H4 (cell line): Measurements from ENCODE around the gene TMEM266. TPM values are rescaled to one million over a fixed set of nuclear protein-coding genes. Genes with fewer than 3 reads are reported as not detected.
A peak's percentile ranks its signal among the peaks of the same experiment; 100 is the strongest.

Experiments used
- DNase-seq: peaks from one replicate; pipeline ENCODE4 v3.0.0-alpha.2; 2015; ENCODE audit warnings: low spot score
- total RNA-seq: library from RNA; depleted of rRNA; stranded (reverse); fragments of >200 nt; shearing (Covaris generic); gene quantifications from 2 replicates; pipeline ENCODE4 v1.2.3, GENCODE V29; 2014

TMEM266 gene
- total RNA-seq, 1 experiment from 2014 or later, result 0.19 TPM

DNA sequence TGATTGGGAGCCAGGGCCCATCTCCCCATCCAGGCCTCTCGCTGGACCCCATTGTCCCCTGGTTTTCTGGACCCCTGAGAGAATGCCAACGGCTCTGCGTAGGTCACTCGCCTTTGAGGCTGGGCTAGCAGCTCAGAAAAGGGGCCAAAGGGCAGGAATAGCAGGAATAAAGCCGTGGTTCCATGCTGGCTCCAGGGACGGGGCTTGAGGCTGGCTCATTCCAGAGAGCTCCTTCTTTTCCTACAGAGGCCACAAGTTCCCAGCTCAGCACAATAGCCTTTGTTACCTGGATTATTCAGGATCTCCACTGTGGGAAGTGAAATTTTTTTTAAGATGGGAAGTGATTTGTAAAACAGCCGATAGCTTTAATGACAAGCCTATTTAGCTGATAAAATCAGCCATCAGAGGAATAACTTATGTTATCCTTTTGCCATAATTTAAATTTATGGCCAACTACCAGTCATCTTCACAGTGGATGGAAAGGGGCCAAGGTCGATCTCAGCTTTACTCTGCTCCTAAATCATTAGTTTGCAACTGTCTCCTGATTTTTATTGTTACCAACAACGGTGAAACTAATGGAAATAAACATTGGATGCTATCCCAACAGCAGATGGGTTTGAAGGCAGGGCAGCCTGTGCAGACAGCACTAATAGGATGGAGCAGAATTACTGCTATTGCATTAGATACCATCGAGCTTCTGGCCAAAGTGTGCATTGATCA, 124.3 kb downstream of the TMEM266 start:
- DNase-seq, result no peak

DNA sequence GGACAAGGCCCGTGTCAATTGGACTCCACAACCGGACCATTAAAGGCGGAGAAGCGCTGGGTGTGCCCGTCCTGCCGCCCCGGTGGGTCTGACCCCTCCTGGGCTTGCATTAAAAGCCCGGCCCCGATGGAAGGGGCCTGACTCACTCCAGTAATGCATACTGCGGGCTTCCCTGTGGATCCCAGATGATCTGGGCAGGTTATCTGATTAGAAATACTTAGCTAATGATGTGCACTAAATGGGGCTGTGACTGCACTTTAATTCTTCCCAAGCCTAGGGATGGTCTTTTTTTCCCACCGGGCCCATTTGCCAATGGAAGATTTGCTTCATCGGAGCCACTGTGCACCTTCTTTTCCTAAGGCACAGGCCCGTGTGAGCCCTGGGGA, 124.9 kb downstream of the TMEM266 start:
- DNase-seq, result no peak

DNA sequence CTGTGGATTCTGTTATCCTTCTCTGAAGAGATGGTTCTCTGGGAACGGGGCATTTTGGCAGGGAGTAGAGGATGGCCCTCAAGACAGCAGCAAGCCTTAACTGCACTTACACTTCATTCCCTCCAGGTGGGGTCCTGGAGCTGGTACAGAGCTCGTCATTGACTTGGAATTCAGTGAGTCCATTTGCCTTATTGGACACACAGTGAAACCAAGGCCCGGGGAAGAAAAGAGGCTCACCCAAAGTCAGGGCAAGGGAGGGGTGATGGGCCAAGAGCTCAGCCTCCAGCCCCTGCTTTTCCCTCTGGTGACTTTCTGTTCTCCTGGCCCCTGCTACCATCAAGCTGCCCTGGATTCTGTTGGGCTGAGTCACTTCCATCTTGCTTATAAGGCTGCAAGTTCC, 125.9 kb downstream of the TMEM266 start:
- peak; percentile 76 for DNase-seq

DNA sequence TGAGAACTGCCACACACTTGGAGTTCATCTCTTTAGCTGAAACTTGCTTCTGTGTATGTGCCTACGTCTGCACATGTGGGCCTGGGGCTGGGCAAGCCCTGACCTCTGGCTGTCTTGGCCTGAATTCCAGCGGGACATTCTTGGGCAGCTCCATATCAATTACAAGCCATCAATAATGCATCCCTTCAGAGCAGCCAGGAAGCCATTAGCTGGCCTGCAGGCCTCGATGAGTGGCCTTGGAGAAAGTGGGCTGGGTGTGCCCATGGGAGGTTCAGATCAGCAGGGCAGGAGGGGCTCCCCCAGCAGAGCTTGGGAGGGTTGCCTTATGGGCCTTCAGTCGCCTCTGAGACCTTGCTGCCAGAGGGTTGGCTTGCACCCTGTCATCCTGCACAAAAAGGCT, 127.4 kb downstream of the TMEM266 start:
- no peak for DNase-seq

DNA sequence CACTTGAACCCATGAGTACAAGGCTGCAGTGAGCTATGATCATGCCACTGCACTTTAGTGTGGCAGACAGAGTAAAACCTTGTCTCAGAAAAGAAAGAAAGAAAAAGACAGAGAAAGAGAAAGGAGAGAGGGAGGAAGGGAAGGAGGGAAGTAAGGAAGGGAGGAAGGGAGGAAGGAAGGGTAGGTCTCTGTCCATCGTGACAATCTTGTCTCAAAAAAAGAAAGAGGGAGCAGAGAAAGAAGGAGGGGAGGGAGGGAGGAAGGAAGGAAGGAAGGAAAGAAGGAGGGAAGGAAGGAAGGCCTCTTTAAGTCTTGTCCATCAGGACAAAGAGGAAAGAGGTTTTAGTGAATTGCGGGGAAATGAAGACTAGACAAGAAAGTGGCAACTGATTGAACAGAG, 129.3 kb downstream of the TMEM266 start:
- no peak for DNase-seq

DNA sequence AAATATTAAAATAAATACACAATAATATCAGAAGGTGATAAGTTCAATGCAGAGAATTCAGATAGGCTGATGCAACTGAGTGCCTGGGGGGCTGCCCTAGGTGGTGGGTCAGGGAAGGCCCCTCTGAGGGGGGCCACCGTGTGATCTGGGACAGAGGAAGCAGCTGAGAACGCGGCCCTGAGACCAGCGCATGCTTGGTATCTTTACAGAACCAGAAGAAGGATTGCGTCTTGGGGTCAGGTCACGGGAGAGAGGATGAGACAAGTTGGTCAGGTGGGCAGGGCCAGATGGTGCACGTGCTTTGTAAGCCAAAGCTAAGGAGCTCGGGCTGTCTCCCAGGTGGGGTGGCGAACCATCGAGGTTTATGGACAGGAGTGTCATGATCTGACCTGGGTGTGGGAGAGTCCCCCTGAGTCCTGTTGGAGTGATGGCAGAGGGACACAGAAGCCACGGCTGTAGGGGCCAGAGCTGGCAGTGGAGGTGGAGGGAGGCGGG, 130.3 kb downstream of the TMEM266 start:
- no peak for DNase-seq

DNA sequence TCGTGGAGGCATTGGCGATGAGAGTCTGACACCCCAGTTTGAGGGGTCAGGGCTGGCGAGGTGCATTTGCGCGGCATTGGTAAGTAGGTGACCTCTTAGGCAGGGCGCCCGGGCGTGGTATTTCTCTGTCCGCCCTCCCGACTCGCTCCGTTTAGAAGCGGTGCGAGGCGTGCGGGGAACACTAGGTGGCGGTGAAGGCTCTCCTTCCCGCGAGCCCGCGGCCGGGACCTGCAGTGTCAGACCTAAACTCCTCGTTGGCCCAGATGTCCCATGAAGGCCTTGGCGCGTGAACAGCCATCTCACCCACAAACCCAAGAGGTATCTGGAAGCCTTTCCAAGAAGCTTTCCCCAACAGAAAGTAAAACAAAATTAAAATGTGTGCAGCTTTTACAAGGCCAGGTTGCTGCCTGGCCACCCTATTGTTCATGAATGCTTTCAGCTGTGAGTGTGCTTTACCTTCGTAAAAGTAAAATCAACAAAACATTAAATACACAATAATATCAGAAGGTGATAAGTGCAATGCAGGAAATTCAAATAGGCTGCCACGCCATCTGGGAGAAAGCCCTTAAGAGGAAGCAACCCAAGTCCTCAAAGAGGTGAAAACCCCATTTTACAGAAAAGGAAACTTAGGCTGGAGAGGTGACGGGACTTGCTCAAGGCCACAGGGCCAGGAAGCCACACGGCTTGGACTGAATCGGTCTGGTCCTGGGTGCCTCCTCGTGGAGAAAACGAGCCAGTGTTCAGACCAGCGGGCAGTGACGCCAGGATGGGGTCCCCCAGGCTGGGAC, 131.2 kb downstream of the TMEM266 start:
- DNase-seq, result peak; percentile 75

DNA sequence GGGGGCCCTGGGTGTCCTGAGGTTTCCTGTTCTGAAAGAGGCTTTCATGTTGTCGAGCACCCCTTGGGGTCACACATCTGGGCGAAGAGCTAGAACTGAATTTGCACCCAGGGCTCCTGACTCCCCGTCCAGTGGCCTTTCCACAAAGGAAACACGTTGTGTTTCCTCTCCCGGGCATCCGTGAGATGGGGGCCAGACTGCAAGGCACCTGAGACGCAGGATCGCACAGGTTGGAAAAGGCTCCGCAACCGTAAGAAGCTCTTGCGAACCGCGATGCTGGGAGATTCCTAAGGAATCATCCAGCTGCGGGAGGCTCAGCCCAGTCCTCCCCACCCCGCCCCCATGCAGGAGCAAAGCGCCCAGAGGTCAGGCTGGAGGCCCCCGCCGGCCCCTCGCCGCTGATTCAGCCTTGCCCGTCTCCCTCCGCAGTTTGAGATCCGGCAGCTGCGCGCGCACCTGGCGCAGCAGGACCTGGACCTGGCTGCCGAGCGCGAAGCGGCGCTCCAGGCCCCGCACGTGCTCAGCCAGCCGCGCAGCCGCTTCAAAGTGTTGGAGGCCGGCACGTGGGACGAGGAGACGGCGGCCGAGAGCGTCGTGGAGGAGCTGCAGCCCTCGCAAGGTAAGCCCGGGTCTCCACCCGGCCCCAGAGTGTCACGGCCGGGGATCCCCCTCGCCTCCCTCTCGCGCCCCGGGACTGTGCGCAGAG, 131.9 kb downstream of the TMEM266 start:
- no peak for DNase-seq

DNA sequence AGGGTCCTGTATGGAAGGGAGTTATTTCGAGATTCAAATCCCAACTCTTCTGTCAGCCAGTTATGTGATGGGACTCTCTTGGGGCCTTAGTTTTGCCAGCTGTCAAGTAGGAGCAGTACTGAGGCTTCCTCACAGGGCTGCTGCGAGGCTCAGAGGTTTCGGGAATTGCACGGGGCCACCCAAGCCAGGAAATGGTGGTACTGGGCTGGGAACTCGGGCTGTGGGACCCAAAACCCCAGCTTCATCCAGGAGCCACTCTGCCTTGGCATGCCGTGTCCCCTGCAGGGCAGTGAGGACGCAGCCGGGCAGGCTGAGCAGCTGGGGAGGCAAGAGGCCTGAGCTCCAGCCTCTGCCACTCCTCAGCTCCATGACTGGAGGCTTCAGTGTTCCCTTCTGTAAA, 132.9 kb downstream of the TMEM266 start:
- DNase-seq, result no peak

DNA sequence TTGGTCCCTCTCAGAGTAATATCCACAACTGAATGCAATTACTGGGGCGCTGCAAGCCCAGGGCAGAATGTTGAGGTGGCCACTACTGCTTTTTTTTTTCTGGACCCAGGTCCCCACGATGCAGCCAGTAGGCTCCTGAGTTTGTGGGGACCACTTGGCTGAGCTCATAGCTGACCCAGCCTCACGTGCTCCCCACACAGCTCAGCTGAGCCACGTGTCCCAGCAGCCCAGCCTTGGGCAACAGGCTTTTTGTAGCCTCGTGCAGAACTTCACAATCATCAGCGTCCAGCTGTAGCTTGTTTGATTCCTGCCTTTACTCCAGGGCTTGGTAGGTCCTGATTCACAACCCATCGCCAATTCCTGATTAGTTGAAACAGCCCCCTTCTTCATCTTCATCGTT, 134.1 kb downstream of the TMEM266 start:
- no peak for DNase-seq

DNA sequence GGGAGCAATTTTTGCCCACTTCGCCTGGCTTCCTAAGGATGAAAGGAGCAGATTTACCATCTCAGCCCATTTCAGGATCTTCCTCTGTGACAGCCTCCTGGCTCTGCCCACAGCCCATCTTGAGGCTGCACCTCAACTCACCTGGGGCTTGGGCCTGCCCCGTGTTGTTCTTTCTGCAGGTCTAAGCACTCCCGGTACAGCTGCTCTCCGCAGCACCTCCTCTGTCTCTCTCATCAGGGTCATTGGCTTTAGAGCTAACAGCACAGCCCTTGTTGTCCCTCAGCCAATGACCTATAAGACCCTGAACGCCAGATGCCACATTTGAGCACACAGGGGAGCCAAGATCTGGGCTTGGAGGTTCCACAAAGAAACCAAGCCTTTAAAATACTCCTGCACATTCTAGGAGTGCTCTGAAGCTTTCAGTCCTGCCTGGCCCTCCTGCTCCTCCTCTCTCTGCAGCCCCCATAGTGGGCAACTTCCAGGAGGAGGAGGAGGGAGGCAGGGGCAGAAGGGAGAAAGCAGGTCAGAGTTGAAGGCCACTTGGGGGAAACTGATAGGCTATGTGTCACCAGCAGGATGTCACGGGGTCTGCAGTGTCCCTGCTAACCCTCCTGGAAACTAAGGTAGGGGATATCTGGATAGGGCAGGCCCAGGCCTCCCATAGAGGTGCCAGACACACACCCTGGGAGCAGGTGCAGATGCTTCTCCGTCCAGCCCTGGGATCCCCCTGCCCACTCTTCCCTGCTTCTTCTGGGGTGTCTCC, 135.9 kb downstream of the TMEM266 start:
- DNase-seq, result no peak

DNA sequence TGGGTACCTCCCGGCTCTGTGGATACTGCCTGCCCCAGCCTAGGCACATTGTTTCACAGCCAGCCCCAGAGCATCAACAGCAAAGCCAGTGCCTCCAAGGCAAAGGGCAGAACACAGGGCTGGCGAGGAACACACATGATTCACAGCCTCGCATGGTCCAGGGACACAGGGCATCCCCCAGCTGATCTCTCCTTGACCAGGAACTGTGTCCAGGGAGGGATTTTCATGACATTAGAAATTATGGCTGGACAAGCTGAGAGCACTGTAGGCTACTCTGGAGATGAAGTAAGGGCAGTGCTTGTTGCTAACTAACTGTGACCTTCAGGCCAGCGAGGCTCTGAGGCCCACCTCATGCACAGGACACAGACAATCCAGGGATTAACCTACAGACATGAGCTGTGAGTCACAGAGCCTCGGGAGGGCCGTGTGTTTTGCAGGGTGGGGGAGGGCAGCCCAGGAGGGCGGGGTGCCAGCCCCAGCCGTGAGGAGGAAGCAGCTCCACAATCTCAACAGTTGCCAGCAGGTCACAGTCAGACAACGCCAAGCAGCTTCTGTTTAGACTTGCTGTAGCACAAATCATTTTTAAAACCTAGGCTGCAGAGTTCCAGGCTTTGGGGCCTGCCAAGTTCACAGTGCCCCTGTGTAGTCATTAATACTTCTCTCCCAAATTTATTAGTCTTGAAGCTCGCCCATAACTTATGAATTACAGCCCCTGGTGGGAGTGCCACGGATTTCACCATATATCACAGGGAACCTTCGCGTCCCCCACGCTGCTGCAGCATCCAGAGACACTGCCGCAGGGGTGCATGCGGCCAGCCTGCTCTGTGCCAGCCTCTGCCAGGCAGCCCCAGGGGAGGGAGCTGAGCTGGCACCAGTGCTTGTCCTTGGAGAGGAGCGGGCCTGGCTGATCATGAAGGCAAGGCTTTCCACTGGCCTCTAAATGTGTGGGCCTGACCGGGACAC, 136.8 kb downstream of the TMEM266 start:
- peak; percentile 81 for DNase-seq

DNA sequence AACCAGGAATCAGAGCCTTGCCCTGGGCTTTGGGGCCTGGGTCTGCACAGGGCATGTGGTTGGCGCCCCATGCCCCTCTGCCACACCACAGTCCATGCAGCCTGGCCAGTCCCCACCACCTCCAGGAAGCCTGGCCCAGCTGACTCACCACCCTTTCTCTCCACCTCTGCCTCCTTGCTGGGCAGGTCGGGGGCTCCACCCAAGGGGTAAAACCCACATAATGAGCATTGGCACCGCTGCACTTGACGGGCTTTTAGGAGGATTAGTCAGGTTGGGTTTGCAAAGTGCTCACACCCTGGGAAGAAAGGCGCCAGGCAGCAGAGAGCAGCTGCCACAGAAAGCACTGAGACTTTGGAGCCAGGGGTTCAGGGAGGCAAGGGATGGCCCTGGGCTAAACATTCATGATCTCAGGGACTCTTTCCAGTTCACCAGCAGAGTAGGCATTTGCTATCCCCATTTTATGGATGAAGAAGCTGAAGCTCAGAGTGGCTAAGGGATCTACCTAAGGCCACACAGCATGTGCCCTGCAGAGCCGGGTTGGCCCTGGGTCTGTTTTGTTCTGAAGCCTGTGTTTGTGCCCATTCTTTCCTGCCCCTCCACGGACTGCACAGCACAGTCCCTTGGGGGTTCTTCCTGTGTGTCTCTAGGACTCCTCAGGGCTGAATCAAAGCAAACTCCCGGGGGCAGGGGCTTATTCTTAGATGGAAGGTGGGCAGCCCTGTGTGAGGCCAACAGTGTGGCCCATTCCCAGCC, 138.1 kb downstream of the TMEM266 start:
- peak; percentile 37 for DNase-seq

DNA sequence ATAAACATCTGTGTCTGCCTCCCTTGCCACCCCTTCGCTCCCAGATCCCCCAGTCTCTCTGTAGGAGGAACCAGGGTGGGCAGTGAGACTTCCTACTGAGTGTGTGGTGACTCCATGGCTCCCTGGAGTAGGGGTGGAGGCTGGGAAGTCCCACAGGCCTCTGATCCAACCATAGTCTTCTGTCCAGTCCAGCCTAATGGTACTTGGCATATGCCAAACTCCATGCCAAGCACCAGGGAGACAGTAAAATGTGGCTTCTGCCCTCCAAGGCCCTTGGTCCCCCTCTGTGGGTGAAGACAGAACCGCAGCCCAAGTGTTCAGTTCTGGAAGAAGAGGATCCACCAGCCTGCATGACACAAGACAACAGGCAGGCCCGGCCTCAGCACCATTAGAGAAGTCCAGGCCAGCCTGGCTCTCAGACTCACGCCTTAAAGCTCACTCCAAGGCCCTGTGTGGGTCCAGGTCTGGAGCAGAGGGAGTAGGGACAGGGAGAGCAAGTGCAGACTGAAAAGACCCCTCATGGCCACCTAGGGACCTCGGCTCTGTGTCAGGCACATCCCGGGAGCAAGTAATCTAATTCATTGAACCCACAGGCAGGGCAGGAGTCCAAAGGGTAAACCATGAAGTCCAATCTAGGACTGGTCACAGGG, 138.8 kb downstream of the TMEM266 start:
- no peak for DNase-seq

DNA sequence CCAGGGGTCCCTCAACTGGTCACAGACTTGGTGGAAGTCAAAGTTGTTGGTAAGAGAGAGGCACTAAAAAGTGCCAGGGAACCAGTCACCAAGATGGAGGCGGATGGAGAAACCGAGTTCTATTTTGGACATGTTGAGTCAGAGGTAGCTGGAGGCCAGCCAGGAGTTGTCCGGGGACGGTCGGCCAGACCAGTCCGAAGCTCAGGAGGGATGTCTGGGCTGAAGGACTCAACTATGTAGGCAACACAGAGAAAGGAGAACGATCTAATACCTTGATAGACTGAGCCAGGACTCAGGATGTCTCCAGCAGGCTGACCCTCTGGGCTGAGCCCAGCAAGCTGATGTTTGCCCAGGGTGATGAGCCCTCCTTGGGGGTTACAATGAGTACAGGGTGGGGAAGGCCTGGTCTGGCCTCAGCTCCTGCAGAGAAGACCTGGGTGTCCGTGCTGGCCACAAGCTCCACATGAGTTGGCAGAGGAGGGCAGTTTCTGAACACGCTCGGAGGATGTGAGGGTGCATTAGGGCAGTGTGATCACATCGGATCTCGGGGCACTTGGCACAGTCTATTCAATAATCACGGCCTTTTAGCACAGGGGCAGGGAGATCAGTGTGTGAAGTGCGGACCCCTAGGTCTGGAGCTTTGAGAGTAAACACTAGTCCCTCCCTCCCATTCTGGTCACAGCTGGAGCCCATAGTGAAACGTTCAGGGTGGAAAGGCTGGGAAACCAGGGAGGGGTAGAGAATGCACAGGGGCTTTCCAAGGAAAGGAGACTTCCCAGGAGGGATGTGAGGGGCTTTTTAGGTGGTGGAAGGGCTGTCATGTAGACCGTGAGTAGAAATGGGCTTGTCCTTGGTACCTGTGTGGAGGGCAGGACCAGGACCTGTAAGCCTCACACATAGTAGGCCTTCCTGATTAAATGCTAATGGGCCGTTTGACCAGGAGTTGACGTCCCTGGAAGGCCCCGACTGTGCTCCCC, 139.6 kb downstream of the TMEM266 start:
- DNase-seq, result no peak

DNA sequence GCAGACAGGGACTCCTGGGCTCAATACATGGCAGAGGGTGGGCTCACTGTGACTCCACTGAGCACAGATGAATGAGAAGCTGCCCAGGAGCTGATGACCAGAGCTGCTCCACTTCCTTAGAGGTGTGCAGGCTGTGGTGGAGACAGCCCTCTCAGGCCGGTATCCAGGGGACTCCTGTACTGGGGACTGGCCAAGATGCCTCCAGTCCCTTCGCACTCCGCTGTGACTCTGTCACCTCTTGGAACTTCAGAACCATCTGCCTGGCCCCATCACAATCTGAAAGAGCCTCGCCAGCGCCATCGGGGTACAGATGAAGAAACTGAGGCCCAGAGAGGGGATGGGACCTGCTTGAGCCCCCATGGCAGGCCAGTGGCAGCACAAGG, 140.3 kb downstream of the TMEM266 start:
- DNase-seq, result no peak

DNA sequence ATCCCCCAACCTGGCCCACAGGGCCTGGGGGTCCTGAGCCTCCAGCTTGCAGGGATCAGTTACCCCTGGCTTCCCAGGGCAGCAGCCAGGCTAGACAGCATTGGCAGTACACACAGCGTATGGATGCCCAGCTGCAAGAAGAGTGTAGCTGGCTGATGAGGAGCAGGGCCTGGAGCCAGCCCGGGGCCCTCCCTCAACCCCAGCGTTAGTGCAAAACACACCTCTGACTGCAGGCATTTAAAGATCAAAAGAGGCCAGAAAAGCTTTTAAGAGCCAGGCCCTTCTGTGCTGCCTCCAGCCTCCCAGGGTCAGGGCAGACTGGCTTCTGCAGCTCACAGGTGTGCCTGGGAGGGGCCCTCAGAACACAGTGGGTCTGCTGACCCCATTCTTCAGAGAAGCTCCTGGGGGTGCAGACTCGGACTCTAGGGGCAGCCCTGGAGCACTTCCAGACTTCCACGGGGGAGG, 140.9 kb downstream of the TMEM266 start:
- DNase-seq, result no peak
